ENCODE data around the gene TSHZ2.
A peak's percentile ranks its signal among the peaks of the same experiment; 100 is the strongest.

TSHZ2 gene

GRCh38 chr20:53141201-53142050 lies 169.3 kb downstream of the TSHZ2 start:
- no peak for DNase-seq

- DNase-seq, result no peak
These were observed 170.3 kb downstream of the TSHZ2 start for GRCh38 chr20:53142225-53143127.

GRCh38 chr20:53146201-53146891 lies 174.2 kb downstream of the TSHZ2 start:
- no peak for DNase-seq

- no peak for DNase-seq
These were observed 176.6 kb downstream of the TSHZ2 start for GRCh38 chr20:53148771-53149147.

GRCh38 chr20:53149148-53149889 lies 177.2 kb downstream of the TSHZ2 start:
- DNase-seq, result no peak

- no peak for DNase-seq
These were observed 177.7 kb downstream of the TSHZ2 start for GRCh38 chr20:53149890-53150205.

- DNase-seq, result no peak
These were observed 178.4 kb downstream of the TSHZ2 start for GRCh38 chr20:53150532-53150931.

GRCh38 chr20:53152228-53152627 lies 180.1 kb downstream of the TSHZ2 start:
- DNase-seq, result no peak

- no peak for DNase-seq
These were observed 182.4 kb downstream of the TSHZ2 start for GRCh38 chr20:53154540-53154939.

GRCh38 chr20:53157443-53158408 lies 185.6 kb downstream of the TSHZ2 start:
- DNase-seq, result peak; percentile 3

GRCh38 chr20:53159160-53159559 lies 187.0 kb downstream of the TSHZ2 start:
- DNase-seq, result no peak

GRCh38 chr20:53161073-53161472 lies 188.9 kb downstream of the TSHZ2 start:
- no peak for DNase-seq

- DNase-seq, result no peak
These were observed 189.3 kb downstream of the TSHZ2 start for GRCh38 chr20:53161473-53161872.

GRCh38 chr20:53162251-53162835 lies 190.2 kb downstream of the TSHZ2 start:
- DNase-seq, result no peak

GRCh38 chr20:53163486-53163885 lies 191.3 kb downstream of the TSHZ2 start:
- no peak for DNase-seq

GRCh38 chr20:53164072-53164471 lies 191.9 kb downstream of the TSHZ2 start:
- no peak for DNase-seq

- no peak for DNase-seq
These were observed 193.3 kb downstream of the TSHZ2 start for GRCh38 chr20:53165452-53165851.

- no peak for DNase-seq
These were observed 196.3 kb downstream of the TSHZ2 start for GRCh38 chr20:53168491-53168890.

- DNase-seq, result no peak
These were observed 198.0 kb downstream of the TSHZ2 start for GRCh38 chr20:53170196-53170595.

- no peak for DNase-seq
These were observed 198.9 kb downstream of the TSHZ2 start for GRCh38 chr20:53171065-53171464.

GRCh38 chr20:53174454-53174853 lies 202.3 kb downstream of the TSHZ2 start:
- no peak for DNase-seq

Measured in HCEC 1CT (cell line).